Stomach (tissue), 9 donors: ENCODE measurements around the gene CARD11. TPM values are rescaled to one million over a fixed set of nuclear protein-coding genes. Genes with fewer than 3 reads are reported as not detected.

Experiments used
- DNase-seq, 2 donors: peaks; one replicate each; pipeline versions ENCODE4 v3.0.0 to v3.0.0-alpha.2; 2013 to 2019
- H3K27ac ChIP-seq, 5 donors: fragments of 200-600 bp in 4 of 5; sonication (generic) in 4 of 5; one replicate each; pipeline ENCODE4 v1.5.1; 2013 to 2019; ENCODE audit warnings: mild to moderate bottlenecking in 1 of 5, moderate library complexity in 1 of 5
- H3K27me3 ChIP-seq, 3 donors: fragments of 200-600 bp; sonication (generic); one replicate each; pipeline ENCODE4 v1.5.1; 2017 to 2019; ENCODE audit warnings: mixed run types in 1 of 3
- H3K36me3 ChIP-seq, 4 donors: fragments of 200-600 bp; sonication (generic); 1 replicate in 3 of 4; 2 replicates in 1 of 4; pipeline ENCODE4 v1.5.1; 2016 to 2019
- H3K4me1 ChIP-seq, 4 donors: fragments of 200-600 bp; sonication (generic); one replicate each; pipeline ENCODE4 v1.5.1; 2016 to 2019
- H3K4me3 ChIP-seq, 4 donors: fragments of 200-600 bp; sonication (generic) in 3 of 4; one replicate each; pipeline ENCODE4 v1.5.1; 2016 to 2019; ENCODE audit warnings: mild to moderate bottlenecking in 1 of 4
- H3K9me3 ChIP-seq, 4 donors: fragments of 200-600 bp; sonication (generic); one replicate each; pipeline ENCODE4 v1.5.1; 2016 to 2019
- EP300 ChIP-seq: sonication (generic); formaldehyde crosslinking; IDR thresholded peaks from one replicate; pipeline ENCODE4 v1.6.1; 2017; ENCODE audit warnings: antibody characterized with exemption
- POLR2A ChIP-seq, 4 donors: fragments of 450-650 bp; IDR thresholded peaks; one replicate each; pipeline ENCODE4 v1.6.1; 2016; ENCODE audit warnings: antibody characterized with exemption in 4 of 4, control low read depth in 2 of 4, mild to moderate bottlenecking in 1 of 4, moderate library complexity in 1 of 4
- POLR2AphosphoS5 ChIP-seq, 3 donors: sonication (generic); formaldehyde crosslinking; IDR thresholded peaks; one replicate each; pipeline ENCODE4 v1.6.1; 2016; ENCODE audit warnings: antibody characterized with exemption in 3 of 3
- WGBS, 5 donors: extraction: QIAGEN DNeasy Blood & Tissue Kit in 3 of 5; methylation state at CpG; one replicate each; pipeline versions ENCODE4 v1.1.5 to v1.1.7; 2013 to 2018; 5-methylcytosine and 5-hydroxymethylcytosine counted together
- intact Hi-C: fragments of 100-400 bp; cut with DNase I; formaldehyde crosslinking; loops from one replicate; pipeline ENCODE4 v1.15.1; 2023; ENCODE audit warnings: low total_unique reads
- polyA plus RNA-seq, 3 donors: library from polyadenylated mRNA; stranded (reverse); fragments of 200-250 nt; gene quantifications; one replicate each; pipeline ENCODE4 v1.2.3, GENCODE V29; 2013
- total RNA-seq, 5 donors: library from RNA; depleted of rRNA; stranded (reverse); fragments of >200 nt; gene quantifications; one replicate each; pipeline versions ENCODE4 v1.1.0 to v1.2.3, GENCODE V29; 2014 to 2016
- TF ChIP-seq, protein P1 (sequence below), 7 experiments: fragments of 450-650 bp in 4 of 7; fragments of 200-600 bp in 3 of 7; sonication (generic) in 3 of 7; IDR thresholded peaks; one replicate each; pipeline ENCODE4 v1.5.1; 2016 to 2019; ENCODE audit warnings: antibody characterized with exemption in 7 of 7, control low read depth in 2 of 7, mild to moderate bottlenecking in 1 of 7
- donor health status: healthy with polysubstance abuse.
- donor health status: Bipolar disorder and iron deficiency.
- donor health status: healthy.

The CARD11 gene
- total and polyA plus RNA-seq, 8 donors = 0.45 to 9.7 (median 1.8) TPM; not detected in 1

DNA sequence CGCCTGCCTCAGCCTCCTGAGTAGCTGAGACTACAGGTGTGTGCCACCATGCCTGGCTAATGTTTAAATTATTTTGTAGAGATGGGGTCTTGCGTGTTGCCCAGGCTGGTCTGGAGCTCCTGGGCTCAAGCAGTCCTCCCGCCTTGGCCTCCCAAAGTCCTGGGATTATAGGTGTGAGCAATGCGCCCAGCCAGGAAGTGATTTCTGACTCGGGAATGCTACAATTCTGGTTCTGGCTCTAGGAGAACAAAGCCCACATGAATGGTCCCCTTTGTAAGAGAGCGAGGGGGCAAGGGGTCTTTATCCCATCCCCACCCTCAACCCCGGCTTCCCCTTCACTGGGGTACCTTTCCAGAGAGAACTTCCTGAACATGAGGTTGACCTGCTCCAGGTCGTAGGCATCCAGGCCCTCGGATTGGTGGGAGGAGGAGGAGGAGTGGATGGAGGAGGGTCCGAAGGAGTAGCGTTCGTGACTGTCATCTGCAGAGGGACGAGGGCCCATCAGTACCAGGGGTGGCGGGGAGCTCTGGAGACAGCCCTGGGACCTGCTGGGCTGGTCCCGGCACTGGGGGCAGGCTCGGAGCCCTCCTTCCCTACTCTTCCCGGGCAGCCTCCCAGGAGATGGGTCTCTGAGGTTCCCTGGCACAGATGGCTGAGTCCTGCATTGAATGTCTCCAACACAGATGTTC, 119.6 kb downstream of the CARD11 start:
- Histone ChIP-seq H3K27ac (no peak overlapping the region), H3K36me3 (peaks cover 0 to 4% (median 2%) of the 10 kb centered on the region in 4 donors), H3K4me1 (no peaks in the 10 kb centered on the region), H3K4me3 (no peak overlapping the region), H3K9me3 (no peaks in the 10 kb centered on the region), H3K27me3 (peaks cover 0 to 26% (median 3%) of the 10 kb centered on the region in 3 donors)
- WGBS, 5 donors = 79 to 91% (median 82%) methylated on average over 15 to 17 of the region's 17 CpGs
- intact Hi-C loops = no loop called here
- no peak for TF ChIP-seq EP300
- TF ChIP-seq, protein P1, sequence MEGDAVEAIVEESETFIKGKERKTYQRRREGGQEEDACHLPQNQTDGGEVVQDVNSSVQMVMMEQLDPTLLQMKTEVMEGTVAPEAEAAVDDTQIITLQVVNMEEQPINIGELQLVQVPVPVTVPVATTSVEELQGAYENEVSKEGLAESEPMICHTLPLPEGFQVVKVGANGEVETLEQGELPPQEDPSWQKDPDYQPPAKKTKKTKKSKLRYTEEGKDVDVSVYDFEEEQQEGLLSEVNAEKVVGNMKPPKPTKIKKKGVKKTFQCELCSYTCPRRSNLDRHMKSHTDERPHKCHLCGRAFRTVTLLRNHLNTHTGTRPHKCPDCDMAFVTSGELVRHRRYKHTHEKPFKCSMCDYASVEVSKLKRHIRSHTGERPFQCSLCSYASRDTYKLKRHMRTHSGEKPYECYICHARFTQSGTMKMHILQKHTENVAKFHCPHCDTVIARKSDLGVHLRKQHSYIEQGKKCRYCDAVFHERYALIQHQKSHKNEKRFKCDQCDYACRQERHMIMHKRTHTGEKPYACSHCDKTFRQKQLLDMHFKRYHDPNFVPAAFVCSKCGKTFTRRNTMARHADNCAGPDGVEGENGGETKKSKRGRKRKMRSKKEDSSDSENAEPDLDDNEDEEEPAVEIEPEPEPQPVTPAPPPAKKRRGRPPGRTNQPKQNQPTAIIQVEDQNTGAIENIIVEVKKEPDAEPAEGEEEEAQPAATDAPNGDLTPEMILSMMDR (IDR thresholded peaks at IDR 0.05) = no peak
- no peak for TF ChIP-seq POLR2A (IDR thresholded peaks at IDR 0.05)
- TF ChIP-seq POLR2AphosphoS5 (IDR thresholded peaks at IDR 0.05) = no peak
- DNase-seq = no peak

- no peaks in the 10 kb centered on the region for H3K4me1 ChIP-seq
- intact Hi-C loops = no loop called here
- H3K27me3 ChIP-seq = peaks cover 0 to 23% (median 3%) of the 10 kb centered on the region in 3 donors
- H3K27ac ChIP-seq = no peak overlapping the region
- no peaks in the 10 kb centered on the region for H3K9me3 ChIP-seq
- no peak overlapping the region for H3K4me3 ChIP-seq
- H3K36me3 ChIP-seq = peaks cover 0 to 5% (median 2%) of the 10 kb centered on the region in 4 donors
- no peak for TF ChIP-seq EP300
- TF ChIP-seq, protein P1 (IDR thresholded peaks at IDR 0.05) = no peak
- TF ChIP-seq POLR2AphosphoS5 (IDR thresholded peaks at IDR 0.05) = no peak
- no peak for TF ChIP-seq POLR2A (IDR thresholded peaks at IDR 0.05)
- 93 to 96% (median 95%) methylated on average over 8 to 17 of the region's 17 CpGs for WGBS, 5 donors
- no peak for DNase-seq
These were observed 120.3 kb downstream of the CARD11 start for GRCh38 chr7:2923291-2923781.

DNA sequence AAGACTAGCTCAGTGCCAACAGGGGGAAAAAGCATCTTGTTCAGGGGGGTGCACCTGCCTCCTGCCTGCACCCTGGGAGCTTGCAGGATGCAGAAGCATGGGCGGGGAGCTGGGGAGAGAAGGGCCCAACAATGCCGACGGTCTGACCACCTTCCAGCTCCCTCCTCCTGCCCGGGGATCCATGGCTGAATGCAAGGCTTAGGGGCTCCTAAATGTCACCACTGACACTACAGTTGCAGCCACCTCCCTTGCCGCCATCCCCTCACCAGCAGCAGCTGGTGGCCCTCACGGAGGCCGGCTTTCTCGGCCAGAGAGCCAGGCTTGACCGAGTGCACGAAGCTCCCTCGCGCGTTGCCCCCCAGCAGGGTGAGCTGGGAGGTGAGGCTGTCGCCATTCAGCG, 120.8 kb downstream of the CARD11 start:
- H3K36me3 ChIP-seq = peaks cover 0 to 10% (median 2%) of the 10 kb centered on the region in 4 donors
- WGBS, 5 donors = 78 to 90% (median 86%) methylated on average over 10 to 15 of the region's 15 CpGs
- no peaks in the 10 kb centered on the region for H3K9me3 ChIP-seq
- no peak for DNase-seq
- no peak overlapping the region for H3K27ac ChIP-seq
- peaks cover 0 to 21% (median 3%) of the 10 kb centered on the region in 3 donors for H3K27me3 ChIP-seq
- TF ChIP-seq POLR2AphosphoS5 (IDR thresholded peaks at IDR 0.05) = no peak
- TF ChIP-seq, protein P1 (IDR thresholded peaks at IDR 0.05) = no peak
- no peak for TF ChIP-seq POLR2A (IDR thresholded peaks at IDR 0.05)
- no peak for TF ChIP-seq EP300
- H3K4me1 ChIP-seq = no peaks in the 10 kb centered on the region
- no peak overlapping the region for H3K4me3 ChIP-seq
- intact Hi-C loops = no loop called here

DNA sequence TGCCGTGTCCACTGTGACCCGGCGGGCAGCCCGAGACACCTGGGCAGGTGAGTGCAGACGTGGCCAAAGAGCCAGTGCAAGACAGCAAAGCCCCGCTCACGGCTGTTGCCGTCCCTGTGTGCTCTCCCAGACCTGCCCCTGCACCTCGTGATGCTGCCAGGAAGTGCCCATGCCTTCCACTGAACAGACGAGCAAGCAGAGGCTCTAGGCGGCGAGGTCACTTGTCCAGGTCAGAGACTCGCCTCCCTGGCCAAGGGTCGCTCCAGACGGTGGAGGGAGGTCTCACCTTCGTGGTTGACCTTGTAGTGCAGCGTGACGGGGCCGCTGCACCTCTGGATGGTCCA, 121.3 kb downstream of the CARD11 start:
- H3K27ac ChIP-seq = no peak overlapping the region
- peaks cover 0 to 10% (median 2%) of the 10 kb centered on the region in 4 donors for H3K36me3 ChIP-seq
- intact Hi-C loops = no loop called here
- no peak for DNase-seq
- H3K27me3 ChIP-seq = peaks cover 0 to 21% (median 3%) of the 10 kb centered on the region in 3 donors
- no peak for TF ChIP-seq POLR2A (IDR thresholded peaks at IDR 0.05)
- TF ChIP-seq EP300 = no peak
- TF ChIP-seq, protein P1 (IDR thresholded peaks at IDR 0.05) = no peak
- TF ChIP-seq POLR2AphosphoS5 (IDR thresholded peaks at IDR 0.05) = no peak
- no peak overlapping the region for H3K4me3 ChIP-seq
- no peaks in the 10 kb centered on the region for H3K9me3 ChIP-seq
- H3K4me1 ChIP-seq = no peaks in the 10 kb centered on the region
- WGBS, 5 donors = 63 to 87% (median 85%) methylated on average over 7 to 19 of the region's 19 CpGs
